Endothelial cell of hepatic sinusoid (primary cell): Measurements from ENCODE around the gene TRIM61.
"Not testable (repeated sequence)": the region's sequence is repeated elsewhere in the genome, so short reads cannot be mapped to it uniquely, and the experiment has no call there.

Experiments
- in situ Hi-C: cut with HindIII; loops from 2 replicates; pipeline ENCODE4 v1.10.0; 2017; ENCODE audit warnings: low sequenced_read_pairs

The TRIM61 gene

GRCh38 chr4:164959421-164959820 is 18.0 kb downstream of the TRIM61 start:
- in situ Hi-C loops, result not testable (repeated sequence)

- in situ Hi-C loops, result no loop called here
These were observed 20.5 kb downstream of the TRIM61 start for GRCh38 chr4:164956766-164957643.

- in situ Hi-C loops, result no loop called here
These were observed 22.2 kb downstream of the TRIM61 start for GRCh38 chr4:164955107-164955805.

GRCh38 chr4:164952551-164952950 is 24.9 kb downstream of the TRIM61 start:
- in situ Hi-C loops, result no loop called here

GRCh38 chr4:164949448-164950143 is 27.9 kb downstream of the TRIM61 start:
- in situ Hi-C loops, result no loop called here

GRCh38 chr4:164948975-164949374 is 28.5 kb downstream of the TRIM61 start:
- in situ Hi-C loops, result no loop called here

GRCh38 chr4:164948006-164948405 is 29.5 kb downstream of the TRIM61 start:
- in situ Hi-C loops, result not testable (repeated sequence)

- in situ Hi-C loops, result no loop called here
These were observed 30.6 kb downstream of the TRIM61 start for GRCh38 chr4:164946810-164947209.

GRCh38 chr4:164945146-164945545 is 32.3 kb downstream of the TRIM61 start:
- in situ Hi-C loops, result no loop called here

- in situ Hi-C loops, result no loop called here
These were observed 34.3 kb downstream of the TRIM61 start for GRCh38 chr4:164943192-164943591.

GRCh38 chr4:164937576-164938270 is 39.7 kb downstream of the TRIM61 start:
- in situ Hi-C loops, result no loop called here

GRCh38 chr4:164935865-164936606 is 41.4 kb downstream of the TRIM61 start:
- in situ Hi-C loops, result not testable (repeated sequence)

- in situ Hi-C loops, result no loop called here
These were observed 42.1 kb downstream of the TRIM61 start for GRCh38 chr4:164935363-164935762.

GRCh38 chr4:164933244-164933643 is 44.2 kb downstream of the TRIM61 start:
- in situ Hi-C loops, result no loop called here

GRCh38 chr4:164931551-164932324 is 45.7 kb downstream of the TRIM61 start:
- in situ Hi-C loops, result no loop called here

GRCh38 chr4:164930647-164931046 is 46.8 kb downstream of the TRIM61 start:
- in situ Hi-C loops, result no loop called here

- in situ Hi-C loops, result not testable (repeated sequence)
These were observed 50.4 kb downstream of the TRIM61 start for GRCh38 chr4:164927101-164927500.

- in situ Hi-C loops, result no loop called here
These were observed 51.2 kb downstream of the TRIM61 start for GRCh38 chr4:164926301-164926700.

GRCh38 chr4:164924670-164925238 is 52.7 kb downstream of the TRIM61 start:
- in situ Hi-C loops, result no loop called here
